Tibial artery (tissue), 4 donors: ENCODE measurements around the gene POP4.
A peak's percentile ranks its signal among the peaks of the same experiment; 100 is the strongest.

Experiments used
- DNase-seq, 2 donors: peaks; one replicate each; pipeline ENCODE4 v3.0.0-alpha.2; 2019
- H3K27ac ChIP-seq, 2 donors: fragments of 200-600 bp; sonication (generic) in 1 of 2; 1 replicate in 1 of 2; 2 replicates in 1 of 2; pipeline ENCODE4 v1.5.1; 2018 to 2019; ENCODE audit warnings: mild to moderate bottlenecking in 1 of 2
- H3K27me3 ChIP-seq, 2 donors: fragments of 200-600 bp; sonication (generic) in 1 of 2; one replicate each; pipeline versions ENCODE4 v1.5.1 to v1.6.0; 2016 to 2019
- H3K36me3 ChIP-seq, 3 donors: fragments of 200-600 bp; sonication (generic) in 2 of 3; one replicate each; pipeline ENCODE4 v1.5.1; 2016 to 2019; ENCODE audit warnings: mild to moderate bottlenecking in 2 of 3
- H3K4me1 ChIP-seq, 4 donors: fragments of 200-600 bp; sonication (generic) in 2 of 4; 1 replicate in 3 of 4; 2 replicates in 1 of 4; pipeline ENCODE4 v1.5.1; 2016 to 2019
- H3K4me3 ChIP-seq, 2 donors: fragments of 200-600 bp; sonication (generic) in 1 of 2; 1 replicate in 1 of 2; 2 replicates in 1 of 2; pipeline ENCODE4 v1.5.1; 2018 to 2019; ENCODE audit warnings: mild to moderate bottlenecking in 2 of 2
- H3K9me3 ChIP-seq, 3 donors: fragments of 200-600 bp; sonication (generic) in 1 of 3; one replicate each; pipeline ENCODE4 v1.5.1; 2016 to 2019
- CTCF ChIP-seq, 2 experiments: fragments of 200-600 bp in 1 of 2; fragments of 450-650 bp in 1 of 2; IDR thresholded peaks; one replicate each; pipeline ENCODE4 v1.5.1; 2017 to 2019; ENCODE audit warnings: antibody characterized with exemption in 2 of 2, mild to moderate bottlenecking in 1 of 2, moderate library complexity in 1 of 2
- intact Hi-C: fragments of 100-400 bp; cut with DNase I; formaldehyde crosslinking; loops from one replicate; pipeline ENCODE4 v1.15.0; 2023; ENCODE audit warnings: low total_unique reads

Gene POP4

GRCh38 chr19:29628661-29629385 lies 22.7 kb downstream of the POP4 start:
- DNase-seq = no peak
- Histone ChIP-seq H3K36me3 (no peaks in the 10 kb centered on the region), H3K27me3 (no peaks in the 10 kb centered on the region), H3K4me1 (no peaks in the 10 kb centered on the region), H3K4me3 (no peak overlapping the region), H3K27ac (no peak overlapping the region), H3K9me3 (no peaks in the 10 kb centered on the region)
- intact Hi-C loops = no loop called here
- no peak for TF ChIP-seq CTCF (IDR thresholded peaks at IDR 0.05)

- Histone ChIP-seq H3K4me3 (no peak overlapping the region), H3K27me3 (no peaks in the 10 kb centered on the region)
- DNase-seq = no peak
Observed at GRCh38 chr19:29629836-29630534, 23.9 kb downstream of the POP4 start.

GRCh38 chr19:29630655-29631054 lies 24.6 kb downstream of the POP4 start:
- Histone ChIP-seq H3K4me1 (no peaks in the 10 kb centered on the region), H3K9me3 (no peaks in the 10 kb centered on the region), H3K36me3 (no peaks in the 10 kb centered on the region), H3K4me3 (no peak overlapping the region), H3K27ac (no peak overlapping the region), H3K27me3 (no peaks in the 10 kb centered on the region)
- TF ChIP-seq CTCF (IDR thresholded peaks at IDR 0.05) = no peak
- DNase-seq = no peak
- intact Hi-C loops = no loop called here

More at GRCh38 chr19:29629836-29630534, 23.9 kb downstream of the POP4 start:
- no peaks in the 10 kb centered on the region for H3K9me3 ChIP-seq
- TF ChIP-seq CTCF (IDR thresholded peaks at IDR 0.05) = no peak
- intact Hi-C loops = no loop called here
- no peaks in the 10 kb centered on the region for H3K4me1 ChIP-seq
- H3K36me3 ChIP-seq = no peaks in the 10 kb centered on the region
- no peak overlapping the region for H3K27ac ChIP-seq

- Histone ChIP-seq H3K27me3 (no peaks in the 10 kb centered on the region), H3K4me3 (no peak overlapping the region), H3K9me3 (no peaks in the 10 kb centered on the region), H3K4me1 (no peaks in the 10 kb centered on the region), H3K27ac (no peak overlapping the region), H3K36me3 (no peaks in the 10 kb centered on the region)
- intact Hi-C loops = no loop called here
- TF ChIP-seq CTCF (IDR thresholded peaks at IDR 0.05) = no peak
- DNase-seq = peak in 1 of 2 donors; percentile 29
Observed at GRCh38 chr19:29631450-29631849, 25.4 kb downstream of the POP4 start.

GRCh38 chr19:29634002-29634401 lies 27.9 kb downstream of the POP4 start:
- DNase-seq = no peak
- no peak overlapping the region for H3K4me3 ChIP-seq
- intact Hi-C loops = no loop called here
- H3K36me3 ChIP-seq = no peaks in the 10 kb centered on the region
- peaks cover 0 to 2% of the 10 kb centered on the region in 2 donors for H3K27me3 ChIP-seq
- TF ChIP-seq CTCF (IDR thresholded peaks at IDR 0.05) = no peak
- no peaks in the 10 kb centered on the region for H3K4me1 ChIP-seq
- no peak overlapping the region for H3K27ac ChIP-seq
- H3K9me3 ChIP-seq = no peaks in the 10 kb centered on the region
